ENCODE measurements around the gene ZBTB49. TPM values are rescaled to one million over a fixed set of nuclear protein-coding genes. Genes with fewer than 3 reads are reported as not detected.

Gene ZBTB49
- total and polyA plus RNA-seq, 2 of the 13 experiments (the other 11 are each of a cell fraction or from before 2014, with no cell fraction given) = 3.3 to 4.3 TPM

GRCh38 chr4:4281787-4282186 lies 8.3 kb upstream of the ZBTB49 start:
- FAIRE-seq = no peak
- intact Hi-C loops (cut with micrococcal nuclease; ENCODE audit: unreplicated experiment) = no loop called here
- ChIA-PET CTCF (ENCODE audit: low intra/inter-chr PET ratio, low total read pairs) (no interaction called here), POLR2A (no interaction called here)
- no peak overlapping the region for H3K27ac ChIP-seq (ENCODE audit: extremely low read length, insufficient read depth, low read length)
- H3K36me3 ChIP-seq (replicated peaks in 1 of 2; ENCODE audit: control insufficient read depth in 1 of 2, insufficient read depth in 2 of 2, low read length in 2 of 2) = peaks cover 29 to 88% of the 10 kb centered on the region in 2 experiments
- TF ChIP-seq FOXM1 (CRISPR knock-in tag; IDR thresholded peaks at IDR 0.05) (no peak), ZFX (CRISPR knock-in tag; IDR thresholded peaks at IDR 0.05; ENCODE audit: low read depth) (no peak), ARID2 (CRISPR knock-in tag; IDR thresholded peaks at IDR 0.05; ENCODE audit: borderline replicate concordance) (no peak), KLF16 (CRISPR knock-in tag; IDR thresholded peaks at IDR 0.05) (no peak)
- H3K9ac ChIP-seq (ENCODE audit: insufficient read depth, low read depth, low read length) = no peak overlapping the region
- in situ Hi-C loops (cut with HindIII; ENCODE audit: extremely low pct_ligation_motif_present, low pct_unique_long_range_greater_than_20kb) = no loop called here
- H3K9me3 ChIP-seq (ENCODE audit: low read length) = no peaks in the 10 kb centered on the region
- no TSS peak for BruUV-seq (replicated peaks)
- H3K27me3 ChIP-seq (ENCODE audit: control insufficient read depth in 1 of 2, insufficient read depth in 2 of 2, low read length in 2 of 2) = no peaks in the 10 kb centered on the region
- WGBS (ENCODE audit: low lambda C conversion rate) = 99% methylated on average over 6 of the region's 6 CpGs
- H3K4me2 ChIP-seq (ENCODE audit: low read depth, low read length) = no peak overlapping the region
- H2AFZ ChIP-seq (ENCODE audit: low read length) = no peak overlapping the region
- DNase-seq (ENCODE audit: low spot score) = no peak
- no peak for ATAC-seq
- no peak overlapping the region for H3K4me3 ChIP-seq (replicated peaks in 1 of 3; ENCODE audit: insufficient read depth in 1 of 3, low read depth in 2 of 3, low read length in 3 of 3)
- H4K20me1 ChIP-seq (ENCODE audit: insufficient read depth, low read length) = no peaks in the 10 kb centered on the region
- H3K79me2 ChIP-seq (ENCODE audit: insufficient read depth, low read length) = peaks cover 18% of the 10 kb centered on the region
- H3K4me1 ChIP-seq (ENCODE audit: insufficient read depth, low read length) = peaks cover 22% of the 10 kb centered on the region

DNA sequence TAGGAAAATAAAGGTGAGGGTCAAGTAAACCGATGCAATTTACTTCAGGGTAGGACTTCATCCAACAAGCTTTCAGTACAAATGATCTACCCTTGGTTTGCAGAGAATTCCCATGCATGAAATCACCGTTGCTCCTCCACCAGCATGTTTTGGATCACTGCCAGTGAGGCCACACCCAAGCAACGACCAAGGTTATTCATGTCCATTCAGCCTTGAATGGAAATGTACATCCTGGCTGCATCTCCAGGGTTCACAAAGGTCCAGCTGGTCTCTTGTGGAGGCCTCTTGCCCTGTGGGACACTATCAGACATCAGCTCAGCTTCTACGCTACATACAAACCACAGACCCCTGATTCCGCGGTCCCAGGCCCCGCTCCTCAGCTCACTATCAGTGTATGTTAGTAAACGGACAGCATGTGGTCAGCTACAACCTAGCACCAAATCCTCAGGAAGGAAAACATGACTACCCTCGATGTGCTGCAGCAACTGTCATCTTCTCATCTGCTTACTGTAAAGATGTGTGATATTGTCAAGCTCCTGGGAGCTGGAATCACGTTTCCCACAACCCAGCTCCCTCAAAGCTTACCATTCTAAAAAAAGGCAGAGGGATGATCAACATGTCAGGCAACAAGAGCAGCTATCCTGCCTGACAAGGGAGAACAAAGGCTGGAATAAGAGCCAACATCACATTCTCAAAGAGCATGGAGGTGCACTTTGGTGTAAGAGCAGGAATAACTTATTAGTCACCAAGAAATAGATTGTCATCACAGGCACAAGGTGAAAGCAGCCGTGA lies 5.0 kb upstream of the ZBTB49 start:
- peaks cover 44% of the 10 kb centered on the region for H3K4me1 ChIP-seq (ENCODE audit: insufficient read depth, low read length)
- in situ Hi-C loops (cut with HindIII; ENCODE audit: extremely low pct_ligation_motif_present, low pct_unique_long_range_greater_than_20kb) (no loop called here), intact Hi-C loops (cut with micrococcal nuclease; ENCODE audit: unreplicated experiment) (no loop called here)
- FAIRE-seq = peak; percentile 68
- WGBS (ENCODE audit: low lambda C conversion rate) = 73% methylated on average over 11 of the region's 11 CpGs
- ATAC-seq = peak; percentile 42
- H3K27ac ChIP-seq (ENCODE audit: extremely low read length, insufficient read depth, low read length) = peak overlapping the region; percentile 39
- POLR2A ChIA-PET = interaction anchor here (0.6 to 1.7 kb wide), 3 partner anchors 25 to 37 kb away, joined by 3 read pairs; partner anchors contain the start of gene TMEM128
- H4K20me1 ChIP-seq (ENCODE audit: insufficient read depth, low read length) = peaks cover 3% of the 10 kb centered on the region; the same call in 1 of the 2 replicates
- H3K36me3 ChIP-seq (replicated peaks in 1 of 2; ENCODE audit: control insufficient read depth in 1 of 2, insufficient read depth in 2 of 2, low read length in 2 of 2) = peaks cover 18 to 63% of the 10 kb centered on the region in 2 experiments
- H3K9me3 ChIP-seq (ENCODE audit: low read length) = no peaks in the 10 kb centered on the region
- no peak overlapping the region for H3K4me2 ChIP-seq (ENCODE audit: low read depth, low read length)
- peak; percentile 67 for DNase-seq (ENCODE audit: low spot score)
- CTCF ChIA-PET (ENCODE audit: low intra/inter-chr PET ratio, low total read pairs) = no interaction called here
- H3K27me3 ChIP-seq (ENCODE audit: control insufficient read depth in 1 of 2, insufficient read depth in 2 of 2, low read length in 2 of 2) = no peaks in the 10 kb centered on the region; a peak in 1 of 5 replicates
- H2AFZ ChIP-seq (ENCODE audit: low read length) = no peak overlapping the region
- H3K9ac ChIP-seq (ENCODE audit: insufficient read depth, low read depth, low read length) = no peak overlapping the region
- H3K4me3 ChIP-seq (replicated peaks in 1 of 3; ENCODE audit: insufficient read depth in 1 of 3, low read depth in 2 of 3, low read length in 3 of 3) = no peak overlapping the region
- H3K79me2 ChIP-seq (ENCODE audit: insufficient read depth, low read length) = peaks cover 50% of the 10 kb centered on the region
- no TSS peak for BruUV-seq (replicated peaks)
- TF ChIP-seq, protein P1, sequence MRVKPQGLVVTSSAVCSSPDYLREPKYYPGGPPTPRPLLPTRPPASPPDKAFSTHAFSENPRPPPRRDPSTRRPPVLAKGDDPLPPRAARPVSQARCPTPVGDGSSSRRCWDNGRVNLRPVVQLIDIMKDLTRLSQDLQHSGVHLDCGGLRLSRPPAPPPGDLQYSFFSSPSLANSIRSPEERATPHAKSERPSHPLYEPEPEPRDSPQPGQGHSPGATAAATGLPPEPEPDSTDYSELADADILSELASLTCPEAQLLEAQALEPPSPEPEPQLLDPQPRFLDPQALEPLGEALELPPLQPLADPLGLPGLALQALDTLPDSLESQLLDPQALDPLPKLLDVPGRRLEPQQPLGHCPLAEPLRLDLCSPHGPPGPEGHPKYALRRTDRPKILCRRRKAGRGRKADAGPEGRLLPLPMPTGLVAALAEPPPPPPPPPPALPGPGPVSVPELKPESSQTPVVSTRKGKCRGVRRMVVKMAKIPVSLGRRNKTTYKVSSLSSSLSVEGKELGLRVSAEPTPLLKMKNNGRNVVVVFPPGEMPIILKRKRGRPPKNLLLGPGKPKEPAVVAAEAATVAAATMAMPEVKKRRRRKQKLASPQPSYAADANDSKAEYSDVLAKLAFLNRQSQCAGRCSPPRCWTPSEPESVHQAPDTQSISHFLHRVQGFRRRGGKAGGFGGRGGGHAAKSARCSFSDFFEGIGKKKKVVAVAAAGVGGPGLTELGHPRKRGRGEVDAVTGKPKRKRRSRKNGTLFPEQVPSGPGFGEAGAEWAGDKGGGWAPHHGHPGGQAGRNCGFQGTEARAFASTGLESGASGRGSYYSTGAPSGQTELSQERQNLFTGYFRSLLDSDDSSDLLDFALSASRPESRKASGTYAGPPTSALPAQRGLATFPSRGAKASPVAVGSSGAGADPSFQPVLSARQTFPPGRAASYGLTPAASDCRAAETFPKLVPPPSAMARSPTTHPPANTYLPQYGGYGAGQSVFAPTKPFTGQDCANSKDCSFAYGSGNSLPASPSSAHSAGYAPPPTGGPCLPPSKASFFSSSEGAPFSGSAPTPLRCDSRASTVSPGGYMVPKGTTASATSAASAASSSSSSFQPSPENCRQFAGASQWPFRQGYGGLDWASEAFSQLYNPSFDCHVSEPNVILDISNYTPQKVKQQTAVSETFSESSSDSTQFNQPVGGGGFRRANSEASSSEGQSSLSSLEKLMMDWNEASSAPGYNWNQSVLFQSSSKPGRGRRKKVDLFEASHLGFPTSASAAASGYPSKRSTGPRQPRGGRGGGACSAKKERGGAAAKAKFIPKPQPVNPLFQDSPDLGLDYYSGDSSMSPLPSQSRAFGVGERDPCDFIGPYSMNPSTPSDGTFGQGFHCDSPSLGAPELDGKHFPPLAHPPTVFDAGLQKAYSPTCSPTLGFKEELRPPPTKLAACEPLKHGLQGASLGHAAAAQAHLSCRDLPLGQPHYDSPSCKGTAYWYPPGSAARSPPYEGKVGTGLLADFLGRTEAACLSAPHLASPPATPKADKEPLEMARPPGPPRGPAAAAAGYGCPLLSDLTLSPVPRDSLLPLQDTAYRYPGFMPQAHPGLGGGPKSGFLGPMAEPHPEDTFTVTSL (CRISPR knock-in tag; IDR thresholded peaks at IDR 0.05; ENCODE audit: borderline replicate concordance) = 0 out of 2 replicates have a peak, but pooled peaks have one; percentile 22
